Left cardiac atrium (tissue), 4 donors: ENCODE results near the gene SBNO2. TPM values are rescaled to one million over a fixed set of nuclear protein-coding genes. Genes with fewer than 3 reads are reported as not detected.

Experiments
- ATAC-seq, 2 donors: fragments of 200-7000 bp; cut with Tn5 transposase; one replicate each; pipeline ENCODE4 v1.9.1; 2020; ENCODE audit warnings: mild to moderate bottlenecking in 2 of 2, moderate library complexity in 2 of 2
- DNase-seq: peaks from one replicate; pipeline ENCODE4 v3.0.0-alpha.2; 2020
- intact Hi-C, 2 donors: fragments of 100-400 bp; cut with DNase I; formaldehyde crosslinking; loops; one replicate each; pipeline versions ENCODE4 v1.14.1 to v1.15.1; 2022 to 2023
- total RNA-seq, 2 donors: library from RNA; stranded (reverse); fragmentation: NEBNext Ultra II Directional; extraction: Animal tissue kit (Norgen Biotek cat#: 25700); gene quantifications; one replicate each; pipeline ENCODE4 v1.2.1, GENCODE V29; 2021
- donor health status: DM: no; HTN: yes; CAD: no.
- donor health status: DM: no; HTN: yes; CAD: no; lungs with severe emphysema.
- donor health status: DM: yes; HTN: yes; CAD: no.
- donor health status: Dilated cardiomyopathy.

SBNO2 gene
- total RNA-seq, 2 donors from 2014 or later, result 27.2 to 64.2 TPM

DNA sequence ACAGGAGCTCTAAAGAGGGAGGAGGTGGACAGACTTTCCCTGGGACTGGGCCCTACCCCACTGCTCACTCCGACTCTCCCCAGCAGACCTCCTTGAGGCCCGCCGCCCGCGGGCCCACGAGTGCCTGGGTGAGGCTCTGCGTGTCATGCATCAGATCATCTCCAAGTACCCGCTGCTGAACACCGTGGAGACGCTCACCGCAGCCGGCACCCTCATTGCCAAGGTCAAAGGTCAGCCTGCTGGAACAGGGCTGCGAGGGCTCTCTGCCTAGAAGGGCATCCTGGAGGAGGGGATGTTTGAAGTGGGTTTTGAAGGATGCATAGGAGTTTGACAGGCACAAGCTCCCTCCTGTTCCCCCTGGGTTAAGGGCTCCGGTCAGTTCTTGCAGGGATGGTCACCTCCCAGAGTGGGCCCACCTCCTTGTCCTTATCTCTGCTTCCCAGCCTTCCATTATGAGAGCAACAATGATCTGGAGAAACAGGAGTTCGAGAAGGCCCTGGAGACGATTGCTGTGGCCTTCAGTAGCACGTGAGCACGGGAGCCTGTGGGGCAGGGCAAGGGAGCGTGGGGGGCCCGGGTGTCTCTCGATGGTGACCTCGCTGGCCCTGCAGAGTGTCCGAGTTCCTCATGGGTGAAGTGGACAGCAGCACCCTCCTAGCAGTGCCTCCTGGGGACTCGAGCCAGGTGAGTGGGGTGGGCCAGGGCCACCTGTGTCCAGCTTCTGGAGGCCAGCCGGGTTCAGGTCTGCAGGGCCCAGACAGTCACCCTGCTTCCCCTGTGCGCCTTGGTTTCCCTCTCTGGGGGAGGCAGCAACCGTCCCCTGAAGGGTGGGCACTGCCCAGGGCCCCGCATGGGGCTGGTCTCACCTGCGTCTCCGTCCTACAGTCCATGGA, 100.8 kb downstream of the SBNO2 start:
- intact Hi-C loops, result no loop called here
- ATAC-seq (no peak), DNase-seq (no peak)

DNA sequence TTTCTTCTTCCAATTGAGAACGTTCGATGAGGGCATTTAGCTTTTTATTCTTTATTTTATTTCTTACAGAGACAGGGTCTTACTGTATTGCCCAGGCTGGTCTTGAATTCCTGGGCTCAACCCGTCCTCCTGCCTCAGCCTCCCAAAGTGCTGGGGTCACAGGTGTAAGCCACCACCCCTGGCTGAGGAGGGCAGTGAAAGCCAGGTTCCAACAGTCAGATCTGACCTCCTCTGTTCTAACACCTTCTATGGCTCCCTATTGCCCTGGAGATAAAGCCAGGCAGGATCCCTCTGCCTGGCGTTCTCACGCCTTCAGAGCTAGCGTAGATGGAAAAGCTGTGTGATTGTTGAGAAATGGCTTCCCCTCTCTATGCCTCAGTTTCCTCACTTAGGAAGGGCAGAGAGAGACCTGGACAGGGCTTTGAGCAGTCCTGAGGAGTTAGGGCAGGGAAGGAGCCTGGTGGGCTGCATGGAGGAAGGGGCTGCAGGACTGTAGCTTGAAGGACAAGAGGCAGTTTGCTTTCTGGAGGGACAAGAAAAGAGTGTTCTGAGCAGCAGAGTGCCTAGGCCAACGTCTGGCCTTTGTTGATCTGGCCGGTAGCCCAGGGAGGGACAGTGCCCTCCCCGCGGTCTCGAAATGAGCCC, 101.6 kb downstream of the SBNO2 start:
- ATAC-seq (no peak), DNase-seq (no peak)
- intact Hi-C loops, result no loop called here

DNA sequence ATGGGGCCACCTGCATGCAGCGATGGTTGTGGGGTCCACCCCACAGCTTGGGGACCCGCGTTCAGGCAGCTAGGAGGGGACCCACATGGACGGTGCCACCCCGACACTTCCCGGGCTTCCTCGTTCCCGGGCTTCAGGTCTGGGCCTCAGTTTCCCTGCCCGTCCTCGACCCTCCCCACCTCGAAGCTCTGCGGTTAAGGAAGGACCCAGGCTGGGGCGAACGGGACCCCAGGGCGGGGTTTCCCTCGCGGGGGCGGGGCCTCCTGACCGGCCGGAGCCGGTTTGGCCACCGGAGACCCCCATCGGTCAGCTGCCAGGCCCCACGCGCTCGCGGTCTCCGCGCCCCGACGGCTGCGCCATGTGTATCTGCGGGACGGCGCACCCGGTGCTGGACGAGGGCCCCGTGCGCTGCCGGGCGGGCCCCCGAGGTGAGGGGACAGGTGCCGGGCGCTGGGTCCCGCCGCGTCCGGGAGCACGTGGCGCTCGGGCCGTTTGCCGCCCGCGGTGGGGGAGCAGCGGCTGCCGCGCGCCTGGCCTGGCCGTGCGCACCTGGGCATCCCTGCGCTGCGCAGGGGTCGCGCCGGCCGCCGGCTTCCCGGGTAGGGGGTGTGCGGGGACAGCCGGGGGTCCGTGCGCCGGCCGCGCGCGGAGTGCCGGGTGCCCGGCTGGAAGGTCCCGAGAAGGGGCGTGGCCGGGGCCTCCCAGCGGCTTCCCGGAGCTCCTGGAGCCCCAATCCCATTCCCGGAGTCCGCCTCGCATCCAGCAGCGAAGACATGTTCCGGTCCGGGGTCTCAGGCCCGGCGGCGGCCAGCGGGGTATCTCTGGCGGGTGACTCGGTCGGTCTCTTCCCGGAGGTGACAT, 102.9 kb downstream of the SBNO2 start:
- peak; percentile 39 for DNase-seq
- intact Hi-C loops, result no loop called here
- no peak for ATAC-seq

DNA sequence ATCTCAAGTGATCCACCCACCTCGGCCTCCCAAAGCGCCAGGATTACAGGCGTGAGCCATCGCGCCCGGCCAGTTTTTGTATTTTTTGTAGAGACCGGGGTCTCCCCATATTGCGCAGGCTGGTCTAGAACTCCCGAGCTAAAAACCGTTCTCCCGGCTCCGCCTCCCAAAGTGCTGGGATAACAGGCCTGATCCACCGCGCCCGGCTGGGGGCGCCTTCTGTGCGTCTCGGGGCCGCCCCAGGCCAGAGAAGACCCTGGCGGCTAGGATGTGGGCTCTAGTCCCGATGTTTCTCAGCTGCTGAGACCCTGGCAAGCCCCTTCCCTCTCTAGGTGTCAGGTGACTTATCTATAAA, 103.5 kb downstream of the SBNO2 start:
- no peak for ATAC-seq
- intact Hi-C loops, result no loop called here
- DNase-seq, result no peak

DNA sequence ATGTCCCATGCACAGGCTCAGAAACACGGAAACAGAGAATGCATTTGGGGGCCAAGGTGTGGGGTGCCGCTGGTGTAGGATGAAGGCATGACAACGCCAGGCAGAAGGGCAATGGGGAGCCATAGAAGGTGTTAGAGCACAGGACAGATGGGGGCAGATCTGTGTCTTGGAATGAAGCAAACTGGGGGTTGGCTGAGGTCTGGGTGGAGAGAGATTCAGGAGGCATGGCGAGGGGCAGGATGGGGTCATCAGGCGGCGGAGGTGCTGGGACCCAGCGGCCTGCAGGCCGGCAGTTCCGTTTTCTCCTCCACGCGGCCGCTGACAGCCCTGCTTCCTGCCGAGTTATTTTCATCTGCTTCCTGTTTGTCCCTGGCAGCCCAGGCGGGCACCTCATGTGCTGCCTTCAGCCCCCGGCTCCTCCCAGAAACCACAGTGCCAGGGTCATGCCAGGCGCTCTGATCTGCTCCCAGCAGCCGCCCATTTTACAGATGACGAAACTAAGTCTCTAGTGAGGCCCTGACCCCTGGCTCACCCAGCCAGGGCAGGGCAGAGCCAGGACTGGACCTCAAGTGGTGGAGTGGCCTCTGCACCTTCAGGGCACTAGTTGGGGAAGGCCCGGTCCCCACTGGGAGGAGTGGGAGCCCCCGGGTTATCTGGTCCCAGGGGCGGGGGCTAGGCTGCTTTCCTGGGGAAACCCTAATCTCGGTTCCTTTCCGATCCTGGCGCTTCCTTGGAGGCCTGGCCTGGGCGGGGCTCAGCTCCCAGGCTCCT, 104.9 kb downstream of the SBNO2 start:
- DNase-seq (peak; percentile 79), ATAC-seq (peak; percentile 45 to 51)
- intact Hi-C loops, result no loop called here

DNA sequence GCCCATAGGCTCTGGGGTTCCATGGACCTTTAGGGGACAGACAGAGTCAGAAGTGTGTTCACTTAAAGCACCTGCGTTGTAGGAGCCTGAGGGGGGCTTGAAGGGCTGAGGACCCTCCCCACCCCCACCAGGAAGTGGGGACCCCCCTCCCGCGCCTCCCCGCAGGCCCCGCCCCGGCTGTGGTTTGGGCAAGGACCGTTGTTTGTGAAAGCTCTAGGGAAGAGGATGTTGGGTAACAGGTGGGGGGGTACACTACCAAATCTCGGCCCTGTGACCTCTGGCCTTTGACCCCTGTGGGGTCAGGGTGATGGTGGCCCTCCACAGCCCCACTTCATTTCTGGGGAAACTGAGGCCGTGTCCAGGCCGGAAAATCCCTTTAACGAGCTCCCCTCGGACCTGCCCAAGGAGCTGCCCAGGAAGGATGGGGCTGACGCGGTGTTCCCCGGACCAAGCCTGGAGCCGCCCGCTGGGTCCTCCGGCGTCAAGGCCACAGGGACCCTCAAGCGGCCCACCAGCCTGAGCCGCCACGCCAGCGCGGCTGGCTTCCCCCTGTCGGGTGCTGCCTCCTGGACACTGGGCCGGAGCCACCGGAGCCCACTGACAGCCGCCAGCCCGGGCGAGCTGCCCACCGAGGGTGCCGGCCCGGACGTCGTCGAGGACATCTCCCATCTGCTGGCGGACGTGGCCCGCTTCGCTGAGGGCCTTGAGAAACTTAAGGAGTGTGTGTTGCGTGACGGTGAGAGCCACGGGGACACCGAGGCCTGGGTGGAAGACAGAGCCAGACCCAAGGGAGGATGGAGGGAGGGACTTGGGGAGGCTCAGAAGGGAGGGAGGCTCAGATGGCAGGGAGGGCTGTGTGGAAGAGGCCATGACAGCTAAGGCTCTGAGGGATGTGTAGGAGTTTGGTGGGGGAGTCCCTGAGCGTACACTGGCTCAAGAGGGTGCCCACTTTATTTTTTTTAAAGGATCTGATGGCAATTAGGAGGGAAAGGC, 105.8 kb downstream of the SBNO2 start:
- intact Hi-C loops, result no loop called here
- peak; percentile 63 for DNase-seq
- ATAC-seq, result peak in 1 of 2 donors; percentile 14

DNA sequence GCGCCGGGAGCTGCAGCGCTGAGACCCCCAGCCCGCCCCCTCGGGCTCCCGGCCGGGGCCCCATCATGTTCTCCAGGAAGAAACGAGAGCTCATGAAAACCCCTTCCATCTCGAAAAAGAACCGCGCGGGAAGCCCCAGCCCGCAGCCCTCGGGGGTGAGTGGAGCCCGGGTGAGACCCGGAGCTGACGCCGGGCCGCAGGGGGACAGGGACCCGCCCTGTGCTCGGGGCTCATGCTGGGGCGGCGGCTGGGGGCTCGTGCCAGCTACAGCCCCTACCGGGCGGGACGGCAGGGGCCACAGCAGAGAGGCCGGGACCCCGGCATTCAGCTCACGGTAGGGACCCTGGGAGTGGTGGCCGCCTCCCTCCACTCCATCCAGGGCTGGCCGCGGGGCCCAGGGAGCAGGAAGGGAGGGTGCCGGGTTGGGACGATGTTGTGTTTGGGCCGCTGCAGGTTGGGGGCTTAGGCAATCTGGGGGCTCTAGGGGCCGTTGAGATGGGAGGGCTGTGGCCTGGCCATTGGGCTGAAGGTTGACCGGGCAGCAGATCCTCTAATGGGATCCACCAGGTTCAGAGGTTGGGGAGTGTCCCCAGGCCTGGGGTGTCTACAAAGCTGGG, 106.6 kb downstream of the SBNO2 start:
- intact Hi-C loops, result no loop called here

DNA sequence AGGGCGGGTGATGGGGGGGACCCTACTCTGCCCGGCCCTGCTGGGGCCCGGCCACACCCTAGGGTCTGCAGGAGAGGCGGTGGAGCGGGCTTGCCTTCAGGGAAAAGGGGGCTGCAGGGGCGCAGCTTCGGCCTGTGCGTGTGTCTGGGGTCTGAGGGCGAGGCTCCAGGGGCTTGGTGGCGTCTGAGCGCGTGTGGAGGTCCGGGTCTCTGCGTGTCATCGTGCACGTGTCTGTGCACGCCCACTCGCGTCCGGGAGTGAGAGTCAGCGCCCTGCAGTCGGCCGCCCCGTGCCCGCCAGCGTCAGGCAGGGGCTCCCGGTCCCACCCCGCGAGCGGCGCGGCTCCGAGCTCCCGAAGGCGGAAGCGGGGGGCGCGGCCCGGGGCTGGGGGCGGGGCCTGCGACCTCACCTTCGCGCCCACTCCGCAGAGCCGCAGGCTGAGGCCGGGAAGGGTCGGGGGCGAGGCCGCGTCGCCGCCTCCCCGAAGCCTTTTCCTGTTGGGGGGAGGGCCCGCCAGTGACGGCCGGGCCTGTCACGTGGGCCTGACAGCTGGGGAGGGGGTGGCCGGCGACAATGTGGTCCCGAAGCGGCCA, 107.2 kb downstream of the SBNO2 start, which contains the start of gene ARHGAP45:
TSS of gene ARHGAP45 (plus strand) at position 420 of the 593 bp plus-strand sequence. CDS start 239 bp downstream, outside the sequence.
- peak; percentile 67 for DNase-seq
- ATAC-seq, result peak; percentile 8 to 32
- intact Hi-C loops, result no loop called here

More for the DNA sequence above, 106.6 kb downstream of the SBNO2 start:
- ATAC-seq (peak in 1 of 2 donors; percentile 1), DNase-seq (no peak)

DNA sequence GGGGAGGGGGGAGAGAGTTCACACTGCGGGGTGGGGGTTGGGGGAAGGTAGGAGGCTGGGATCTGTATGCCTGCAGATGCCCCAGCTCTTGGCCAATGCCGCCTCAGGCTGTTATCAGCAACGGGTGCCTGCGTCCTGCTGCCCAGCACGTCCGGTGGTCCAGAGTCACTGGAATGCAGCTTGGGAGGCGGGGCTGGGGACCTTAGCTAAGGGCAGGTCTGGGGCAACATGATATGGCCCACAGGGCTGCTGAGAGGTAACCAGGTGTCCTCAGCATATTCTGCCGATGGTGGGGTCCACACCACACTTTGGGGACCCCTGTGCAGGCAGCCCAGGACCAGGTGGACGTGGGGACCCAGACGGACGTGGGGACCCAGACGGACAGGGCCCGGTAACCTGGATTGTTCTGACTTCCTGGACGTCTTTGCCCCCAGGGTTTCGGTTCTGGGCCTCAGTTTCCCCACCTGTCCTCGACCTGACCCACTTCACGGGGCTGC, 107.8 kb downstream of the SBNO2 start:
- intact Hi-C loops, result no loop called here
- DNase-seq, result no peak

DNA sequence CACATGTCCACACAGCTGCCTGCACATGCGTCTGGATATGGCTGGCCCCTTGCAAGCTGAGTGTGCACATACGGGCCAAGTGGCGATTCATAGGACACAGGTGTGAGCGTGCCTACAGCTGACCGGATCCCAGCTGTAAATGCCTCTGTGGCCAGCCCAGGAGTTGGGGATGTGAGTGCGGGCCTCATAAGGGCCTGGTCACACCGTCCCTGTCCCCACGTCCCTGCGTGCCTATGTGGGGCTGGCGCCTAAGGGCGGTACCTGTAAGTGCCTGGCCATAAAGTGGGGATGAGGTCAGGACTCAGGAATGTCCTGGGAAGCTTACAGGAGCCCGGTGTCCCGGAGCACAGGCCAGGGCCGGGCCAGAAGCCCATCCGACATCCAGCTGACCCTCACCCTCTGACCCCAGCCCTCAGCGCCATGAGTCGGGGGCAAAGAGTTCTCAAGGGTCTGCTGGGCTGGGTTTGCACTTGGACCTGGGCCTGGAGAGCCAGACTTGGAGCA, 108.4 kb downstream of the SBNO2 start:
- DNase-seq, result no peak
- ATAC-seq, result no peak
- intact Hi-C loops, result no loop called here

More for the DNA sequence above, 107.8 kb downstream of the SBNO2 start:
- ATAC-seq, result no peak

DNA sequence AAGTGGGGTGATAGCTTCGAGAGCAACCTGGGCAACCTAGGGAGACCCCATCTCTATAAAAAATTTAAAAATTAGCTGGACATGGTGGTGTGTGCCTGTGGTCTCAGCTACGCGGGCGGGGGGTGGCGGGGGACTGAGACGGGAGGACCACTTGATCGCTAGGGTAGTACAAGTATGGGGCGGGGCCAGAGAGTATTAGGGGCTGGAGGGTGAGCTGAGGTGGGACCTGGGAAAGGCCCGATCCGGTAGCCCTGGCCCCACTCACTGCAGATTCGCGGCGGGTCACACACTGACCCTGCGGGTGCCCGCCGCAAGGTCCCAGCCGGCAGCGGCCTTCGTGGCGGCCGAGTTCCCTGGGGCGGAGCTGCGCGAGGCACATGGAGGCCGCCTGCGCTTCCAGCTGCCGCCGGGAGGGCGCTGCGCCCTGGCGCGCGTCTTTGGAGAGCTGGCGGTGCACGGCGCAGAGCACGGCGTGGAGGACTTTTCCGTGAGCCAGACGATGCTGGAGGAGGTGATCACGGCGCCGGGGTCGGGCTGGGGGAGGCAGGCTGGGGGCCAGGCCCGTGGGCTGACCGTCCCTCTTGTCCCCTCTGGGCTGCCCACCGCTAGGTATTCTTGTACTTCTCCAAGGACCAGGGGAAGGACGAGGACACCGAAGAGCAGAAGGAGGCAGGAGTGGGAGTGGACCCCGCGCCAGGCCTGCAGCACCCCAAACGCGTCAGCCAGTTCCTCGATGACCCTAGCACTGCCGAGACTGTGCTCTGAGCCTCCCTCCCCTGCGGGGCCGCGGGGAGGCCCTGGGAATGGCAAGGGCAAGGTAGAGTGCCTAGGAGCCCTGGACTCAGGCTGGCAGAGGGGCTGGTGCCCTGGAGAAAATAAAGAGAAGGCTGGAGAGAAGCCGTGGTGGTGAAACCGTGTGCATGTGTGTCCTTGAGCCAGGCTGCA, 109.1 kb downstream of the SBNO2 start:
- DNase-seq, result peak; percentile 82
- intact Hi-C loops, result no loop called here
- ATAC-seq, result peak; percentile 54 to 67

DNA sequence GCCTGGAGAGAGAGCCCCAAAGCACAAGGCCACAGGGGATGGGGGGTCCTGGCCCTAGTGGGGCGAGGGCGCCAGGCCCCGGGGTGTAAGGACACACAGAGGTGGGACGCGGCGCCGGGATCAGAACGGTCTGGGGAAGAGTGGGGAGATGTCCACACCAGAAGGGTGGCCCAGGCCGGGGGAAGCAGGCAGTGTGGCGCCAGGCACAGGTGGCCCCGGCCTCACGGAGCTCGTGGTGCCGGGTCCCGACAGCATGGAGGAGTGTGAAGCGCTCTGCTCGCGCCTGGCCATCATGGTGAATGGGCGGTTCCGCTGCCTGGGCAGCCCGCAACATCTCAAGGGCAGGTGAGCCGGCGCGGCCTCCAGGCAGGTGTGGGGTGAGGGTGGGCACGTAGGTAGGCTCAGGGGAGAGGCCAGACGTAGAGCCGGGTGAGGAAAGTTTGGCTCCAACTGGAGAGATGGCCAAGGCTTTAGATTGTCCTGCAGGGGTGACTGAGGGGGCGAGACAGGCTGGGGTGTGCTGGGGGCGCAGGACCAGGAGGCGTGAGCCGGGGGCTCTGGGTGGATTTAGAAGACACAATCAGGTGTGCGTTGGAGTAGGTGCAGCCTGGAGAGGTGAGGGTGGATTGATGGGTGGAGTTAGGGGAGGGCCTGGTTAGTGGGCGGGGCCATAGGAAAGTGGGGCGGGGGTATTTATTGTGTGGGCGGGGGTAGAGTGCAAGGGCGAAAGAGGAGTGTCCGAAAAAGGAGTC, 110.0 kb downstream of the SBNO2 start:
- no peak for ATAC-seq
- DNase-seq, result no peak
- intact Hi-C loops, result no loop called here

DNA sequence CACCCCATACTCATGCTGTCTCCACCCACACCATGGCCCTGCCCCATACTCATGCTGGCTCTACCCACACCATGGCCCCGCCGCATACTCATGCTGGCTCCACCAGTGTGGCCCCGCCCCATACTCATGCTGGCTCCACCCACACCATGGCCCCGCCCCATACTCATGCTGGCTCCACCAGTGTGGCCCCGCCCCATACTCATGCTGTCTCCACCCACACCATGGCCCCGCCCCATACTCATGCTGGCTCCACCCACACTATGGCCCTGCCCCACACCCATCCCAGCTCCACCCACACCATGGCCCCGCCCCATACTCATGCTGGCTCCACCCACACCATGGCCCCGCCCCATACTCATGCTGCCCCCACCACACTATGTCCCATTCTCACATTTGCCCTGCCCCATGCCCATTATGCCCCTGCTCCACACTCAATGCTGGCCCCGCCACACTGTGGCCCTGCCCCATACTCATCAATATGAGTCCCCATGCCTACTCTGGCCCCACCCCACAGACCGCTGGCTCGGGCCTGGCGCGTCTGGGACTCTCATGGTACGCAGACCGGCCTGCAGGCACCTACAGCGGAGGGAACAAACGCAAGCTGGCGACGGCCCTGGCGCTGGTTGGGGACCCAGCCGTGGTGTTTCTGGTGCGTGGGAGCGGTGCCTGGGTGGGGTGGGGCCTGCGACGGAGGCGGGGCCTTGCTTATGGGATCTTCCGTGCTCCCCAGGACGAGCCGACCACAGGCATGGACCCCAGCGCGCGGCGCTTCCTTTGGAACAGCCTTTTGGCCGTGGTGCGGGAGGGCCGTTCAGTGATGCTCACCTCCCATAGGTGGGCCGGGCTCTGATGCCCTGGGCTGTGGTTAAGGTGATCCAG, 110.8 kb downstream of the SBNO2 start:
- intact Hi-C loops, result no loop called here
- DNase-seq (no peak), ATAC-seq (no peak)
